Smooth muscle cell (in vitro differentiated cells): ENCODE measurements around the gene SLX4. TPM values are rescaled to one million over a fixed set of nuclear protein-coding genes. Genes with fewer than 3 reads are reported as not detected.

Experiments used
- DNase-seq: peaks from one replicate; lab custom pipeline; 2025; ENCODE audit not compliant: unreplicated experiment; lab: John Stamatoyannopoulos, UW
- H2AFZ ChIP-seq: fragments of 200-600 bp; sonication (generic); 2 replicates; pipeline ENCODE4 v1.6.0; 2016; ENCODE audit warnings: antibody characterized with exemption, low read depth, mild to moderate bottlenecking
- H3F3A ChIP-seq: fragments of 200-600 bp; sonication (generic); 2 replicates; pipeline ENCODE4 v1.6.0; 2017; ENCODE audit warnings: antibody characterized with exemption, low read depth
- H3K27ac ChIP-seq: fragments of 200-600 bp; sonication (generic); 2 replicates; pipeline ENCODE4 v1.5.1; 2016; ENCODE audit warnings: low read depth, mild to moderate bottlenecking
- H3K27me3 ChIP-seq: fragments of 200-600 bp; sonication (generic); 2 replicates; pipeline ENCODE4 v1.6.1; 2016; ENCODE audit warnings: low read depth, mild to moderate bottlenecking
- H3K36me3 ChIP-seq: fragments of 200-600 bp; sonication (generic); 2 replicates; pipeline ENCODE4 v1.5.1; 2016; ENCODE audit warnings: low read depth
- H3K4me1 ChIP-seq: fragments of 200-600 bp; sonication (generic); 2 replicates; pipeline ENCODE4 v1.5.1; 2016; ENCODE audit warnings: low read depth
- H3K4me2 ChIP-seq: fragments of 200-600 bp; sonication (generic); 2 replicates; pipeline ENCODE4 v1.6.0; 2016; ENCODE audit warnings: mild to moderate bottlenecking
- H3K4me3 ChIP-seq: fragments of 200-600 bp; sonication (generic); 2 replicates; pipeline ENCODE4 v1.5.1; 2016; ENCODE audit warnings: mild to moderate bottlenecking
- H3K79me2 ChIP-seq: fragments of 200-600 bp; sonication (generic); 2 replicates; pipeline ENCODE4 v1.6.0; 2016; ENCODE audit warnings: low read depth, mild to moderate bottlenecking
- H3K9ac ChIP-seq: fragments of 200-600 bp; sonication (generic); 2 replicates; pipeline ENCODE4 v1.6.0; 2016; ENCODE audit warnings: low read depth
- H3K9me3 ChIP-seq: fragments of 200-600 bp; sonication (generic); replicated peaks from 2 replicates; pipeline ENCODE4 v1.5.1; 2016; ENCODE audit warnings: low read depth
- H4K20me1 ChIP-seq: fragments of 200-600 bp; sonication (generic); 2 replicates; pipeline ENCODE4 v1.6.0; 2016; ENCODE audit warnings: low read depth
- WGBS: methylation state at CpG from one replicate; pipeline ENCODE4 v1.1.7; 2016; ENCODE audit warnings: low lambda C conversion rate; 5-methylcytosine and 5-hydroxymethylcytosine counted together
- polyA plus RNA-seq: library from polyadenylated mRNA; unstranded; fragments of >200 nt; fragmentation: Nextera tagmentation; extraction: Ambion mirVana; gene quantifications from 2 replicates; pipeline ENCODE4 v1.2.1, GENCODE V29; 2016
- total RNA-seq: library from RNA; depleted of rRNA; stranded (reverse); fragments of >200 nt; gene quantifications from 2 replicates; pipeline ENCODE4 v1.2.3, GENCODE V29; 2014
- TF ChIP-seq, protein P1 (sequence below): fragments of 200-600 bp; sonication (generic); IDR thresholded peaks from 2 replicates; pipeline ENCODE4 v1.5.1; 2017; ENCODE audit warnings: borderline replicate concordance, mild to moderate bottlenecking, antibody characterized with exemption; ENCODE audit not compliant: insufficient read depth, poor library complexity, severe bottlenecking

Gene SLX4
- total and polyA plus RNA-seq, 2 experiments from 2014 or later, result 3.5 to 3.6 TPM

DNA sequence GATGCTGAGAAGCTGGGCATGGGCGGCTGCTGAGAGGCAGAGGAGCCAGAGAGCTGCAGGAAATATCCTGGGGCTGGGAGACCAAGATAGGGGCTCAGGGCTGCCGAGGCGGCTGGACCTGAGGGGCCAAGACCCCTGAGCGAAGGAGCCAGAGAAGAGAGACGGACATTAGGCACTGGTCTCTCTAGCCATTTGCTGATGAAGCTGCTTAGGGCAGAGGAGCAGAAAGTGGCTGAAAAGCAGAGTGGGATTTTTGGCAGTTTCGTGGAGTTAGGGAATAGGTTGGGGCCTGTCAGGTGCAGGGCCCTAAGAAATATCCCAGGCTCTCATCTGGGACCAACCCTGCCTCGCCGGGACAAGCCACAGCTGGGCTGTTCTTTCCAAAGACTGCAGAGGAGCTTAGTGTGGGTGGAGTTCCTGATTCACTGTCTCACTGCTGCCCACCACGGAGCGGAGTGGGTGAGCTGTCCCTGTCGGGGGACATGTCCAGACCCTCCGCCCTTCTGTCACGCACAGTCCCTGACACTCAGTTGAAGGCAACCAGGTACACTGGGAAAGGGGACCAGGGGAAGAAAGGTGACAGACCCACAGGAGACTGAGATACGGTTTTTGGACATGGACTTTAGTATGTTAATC, 31.8 kb upstream of the SLX4 start:
- DNase-seq, result no peak
- Histone ChIP-seq H3K4me2 (peak overlapping the region; percentile 58), H3K9me3 (no peaks in the 10 kb centered on the region)

DNA sequence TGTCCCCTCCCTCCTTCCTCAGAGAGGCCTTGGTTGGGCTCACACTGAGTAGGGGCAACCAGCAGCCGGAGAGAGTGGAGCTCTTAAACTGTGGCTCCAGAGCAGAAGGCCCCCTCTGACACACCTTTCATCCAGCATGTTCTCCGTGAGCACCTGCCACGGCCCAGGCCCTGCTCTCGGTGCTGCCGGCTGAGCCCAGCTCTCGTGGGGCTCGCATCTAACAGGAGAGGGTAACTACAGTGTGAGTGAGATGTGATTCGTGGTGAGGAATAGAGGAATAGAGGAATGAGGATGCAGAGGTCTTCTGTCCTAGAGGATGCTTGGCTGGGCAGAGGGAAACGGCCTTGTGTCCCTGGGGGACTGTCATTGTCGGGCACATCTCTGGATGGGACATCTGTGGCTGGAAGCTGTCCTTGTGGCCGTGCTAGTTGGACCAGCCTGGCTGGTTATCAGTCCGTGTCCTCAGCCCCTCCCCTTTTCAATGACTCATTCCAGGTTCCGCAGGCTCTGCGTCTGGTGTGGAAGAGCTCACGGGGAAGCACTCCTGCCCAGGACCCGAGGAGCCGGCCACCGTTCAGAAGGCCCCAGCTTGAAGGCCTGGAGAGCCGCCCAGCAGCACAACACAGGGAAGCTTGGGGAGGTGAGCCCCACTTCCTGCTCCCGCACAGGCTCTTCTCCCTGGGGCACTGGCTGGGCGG, 31.1 kb upstream of the SLX4 start:
- H3K9me3 ChIP-seq, result no peaks in the 10 kb centered on the region
- 44% methylated on average over 21 of the region's 21 CpGs for WGBS
- no peak for DNase-seq
- H4K20me1 ChIP-seq, result peaks cover 25% of the 10 kb centered on the region
- peaks cover 14% of the 10 kb centered on the region for H3K4me1 ChIP-seq
- H3F3A ChIP-seq, result peaks cover 6% of the 10 kb centered on the region
- no peaks in the 10 kb centered on the region for H3K79me2 ChIP-seq
- TF ChIP-seq, protein P1, sequence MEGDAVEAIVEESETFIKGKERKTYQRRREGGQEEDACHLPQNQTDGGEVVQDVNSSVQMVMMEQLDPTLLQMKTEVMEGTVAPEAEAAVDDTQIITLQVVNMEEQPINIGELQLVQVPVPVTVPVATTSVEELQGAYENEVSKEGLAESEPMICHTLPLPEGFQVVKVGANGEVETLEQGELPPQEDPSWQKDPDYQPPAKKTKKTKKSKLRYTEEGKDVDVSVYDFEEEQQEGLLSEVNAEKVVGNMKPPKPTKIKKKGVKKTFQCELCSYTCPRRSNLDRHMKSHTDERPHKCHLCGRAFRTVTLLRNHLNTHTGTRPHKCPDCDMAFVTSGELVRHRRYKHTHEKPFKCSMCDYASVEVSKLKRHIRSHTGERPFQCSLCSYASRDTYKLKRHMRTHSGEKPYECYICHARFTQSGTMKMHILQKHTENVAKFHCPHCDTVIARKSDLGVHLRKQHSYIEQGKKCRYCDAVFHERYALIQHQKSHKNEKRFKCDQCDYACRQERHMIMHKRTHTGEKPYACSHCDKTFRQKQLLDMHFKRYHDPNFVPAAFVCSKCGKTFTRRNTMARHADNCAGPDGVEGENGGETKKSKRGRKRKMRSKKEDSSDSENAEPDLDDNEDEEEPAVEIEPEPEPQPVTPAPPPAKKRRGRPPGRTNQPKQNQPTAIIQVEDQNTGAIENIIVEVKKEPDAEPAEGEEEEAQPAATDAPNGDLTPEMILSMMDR, result no peak
- no peaks in the 10 kb centered on the region for H3K27me3 ChIP-seq
- H3K4me2 ChIP-seq, result peak overlapping the region; percentile 58
- peak overlapping the region; percentile 42 for H3K27ac ChIP-seq
- H2AFZ ChIP-seq, result no peak overlapping the region
- no peak overlapping the region for H3K4me3 ChIP-seq
- no peaks in the 10 kb centered on the region for H3K36me3 ChIP-seq
- H3K9ac ChIP-seq, result peak overlapping the region; percentile 13

More for the DNA sequence above, 31.8 kb upstream of the SLX4 start:
- H3K4me3 ChIP-seq, result no peak overlapping the region
- TF ChIP-seq, protein P1, result no peak
- WGBS, result 65% methylated on average over 14 of the region's 14 CpGs
- H2AFZ ChIP-seq, result no peak overlapping the region
- peaks cover 25% of the 10 kb centered on the region for H4K20me1 ChIP-seq
- H3K36me3 ChIP-seq, result no peaks in the 10 kb centered on the region
- peaks cover 14% of the 10 kb centered on the region for H3K4me1 ChIP-seq
- H3F3A ChIP-seq, result peaks cover 6% of the 10 kb centered on the region
- peak overlapping the region; percentile 13 for H3K9ac ChIP-seq
- H3K27me3 ChIP-seq, result no peaks in the 10 kb centered on the region
- H3K79me2 ChIP-seq, result no peaks in the 10 kb centered on the region
- peak overlapping the region; percentile 42 for H3K27ac ChIP-seq

DNA sequence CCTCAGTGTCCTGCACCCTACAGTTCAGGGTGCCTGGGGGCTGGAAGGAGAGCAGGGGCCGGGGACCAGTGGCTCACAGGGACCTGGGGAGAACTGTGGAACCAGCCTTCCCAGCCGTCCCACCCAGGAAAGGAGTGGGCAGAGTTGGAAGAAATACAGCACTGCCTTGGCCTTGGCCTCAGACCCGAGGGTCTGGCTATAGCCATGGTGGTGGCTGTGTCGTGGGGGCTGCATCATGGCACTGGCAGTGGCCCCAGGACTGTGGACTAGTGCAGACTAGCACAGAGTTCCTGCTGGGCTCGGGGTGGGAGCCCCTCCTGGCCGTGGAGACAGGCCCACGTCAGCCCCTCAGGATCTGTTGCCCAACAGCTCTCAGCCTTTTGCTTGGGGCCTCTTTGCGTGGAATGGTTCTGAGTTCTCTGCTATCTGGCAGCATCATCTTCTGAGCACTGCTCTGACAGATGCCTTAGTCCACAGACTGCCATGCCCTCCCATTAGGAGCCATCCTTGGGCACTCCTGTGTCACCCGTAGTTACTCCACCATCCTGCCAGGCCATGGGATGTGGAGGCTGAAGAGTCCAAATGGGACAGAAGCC, 30.5 kb upstream of the SLX4 start:
- peaks cover 17% of the 10 kb centered on the region for H3K4me1 ChIP-seq
- H3F3A ChIP-seq, result peaks cover 6% of the 10 kb centered on the region
- no peaks in the 10 kb centered on the region for H3K27me3 ChIP-seq
- WGBS, result 87% methylated on average over 9 of the region's 9 CpGs
- H4K20me1 ChIP-seq, result peaks cover 25% of the 10 kb centered on the region
- no peak for DNase-seq
- no peak overlapping the region for H2AFZ ChIP-seq
- H3K79me2 ChIP-seq, result peaks cover under 1% of the 10 kb centered on the region
- no peak overlapping the region for H3K4me3 ChIP-seq
- H3K9me3 ChIP-seq, result no peaks in the 10 kb centered on the region
- H3K36me3 ChIP-seq, result no peaks in the 10 kb centered on the region
- no peak overlapping the region for H3K27ac ChIP-seq
- no peak overlapping the region for H3K4me2 ChIP-seq
- no peak overlapping the region for H3K9ac ChIP-seq
- TF ChIP-seq, protein P1, result no peak
